WTC11 (cell line): ENCODE results near the gene DCXR. TPM values are rescaled to one million over a fixed set of nuclear protein-coding genes. Genes with fewer than 3 reads are reported as not detected.
A peak's percentile ranks its signal among the peaks of the same experiment; 100 is the strongest.

ENCODE experiments used
- AR ChIP-seq: fragments of 250-450 bp; sonication (Bioruptor Pico); IDR thresholded peaks from 2 replicates; pipeline ENCODE4 v1.9.0; 2021; ENCODE audit warnings: mild to moderate bottlenecking
- E2F4 ChIP-seq: sonication (generic); formaldehyde crosslinking; IDR thresholded peaks from 2 replicates; pipeline ENCODE4 v1.8.1; 2022; ENCODE audit warnings: low read depth, mild to moderate bottlenecking, moderate library complexity, missing genetic modification reagents, borderline replicate concordance
- FOXJ3 ChIP-seq: sonication (generic); formaldehyde crosslinking; IDR thresholded peaks from 2 replicates; pipeline ENCODE4 v1.9.0; 2021; ENCODE audit warnings: missing genetic modification reagents, mild to moderate bottlenecking, borderline replicate concordance
- FOXP1 ChIP-seq: sonication (generic); formaldehyde crosslinking; IDR thresholded peaks from 2 replicates; pipeline ENCODE4 v1.8.0; 2022; ENCODE audit warnings: missing genetic modification reagents, mild to moderate bottlenecking, moderate library complexity, borderline replicate concordance
- JAZF1 ChIP-seq: fragments of 250-450 bp; sonication (Bioruptor Pico); IDR thresholded peaks from 2 replicates; pipeline ENCODE4 v1.9.0; 2021; ENCODE audit warnings: moderate library complexity, mild to moderate bottlenecking, inconsistent platforms
- MYBL2 ChIP-seq: sonication (generic); formaldehyde crosslinking; IDR thresholded peaks from 2 replicates; pipeline ENCODE4 v1.8.1; 2023; ENCODE audit warnings: mild to moderate bottlenecking, moderate library complexity, missing genetic modification reagents
- NR3C1 ChIP-seq: sonication (generic); formaldehyde crosslinking; conservative IDR thresholded peaks from 2 replicates; pipeline ENCODE4 v1.8.1; 2023; ENCODE audit warnings: low read depth, mild to moderate bottlenecking, missing genetic modification reagents
- SMAD4 ChIP-seq: sonication (generic); formaldehyde crosslinking; IDR thresholded peaks from 2 replicates; pipeline ENCODE4 v1.8.0; 2022; ENCODE audit warnings: mild to moderate bottlenecking, missing genetic modification reagents
- SOX15 ChIP-seq: fragments of 250-450 bp; sonication (Bioruptor Pico); IDR thresholded peaks from 2 replicates; pipeline ENCODE4 v1.9.0; 2021; ENCODE audit warnings: mild to moderate bottlenecking
- STAT6 ChIP-seq: sonication (generic); formaldehyde crosslinking; conservative IDR thresholded peaks from 2 replicates; pipeline ENCODE4 v1.8.1; 2023; ENCODE audit warnings: mild to moderate bottlenecking, low read depth, missing genetic modification reagents, moderate library complexity
- TP53 ChIP-seq: sonication (generic); formaldehyde crosslinking; IDR thresholded peaks from 2 replicates; pipeline ENCODE4 v1.8.1; 2023; ENCODE audit warnings: mild to moderate bottlenecking, missing genetic modification reagents
- ZNF121 ChIP-seq: sonication (generic); formaldehyde crosslinking; IDR thresholded peaks from 2 replicates; pipeline ENCODE4 v1.8.0; 2023; ENCODE audit warnings: missing genetic modification reagents
- ZNF138 ChIP-seq: sonication (generic); formaldehyde crosslinking; conservative IDR thresholded peaks from 2 replicates; pipeline ENCODE4 v1.8.1; 2022; ENCODE audit warnings: mild to moderate bottlenecking, moderate library complexity, missing genetic modification reagents
- ZNF671 ChIP-seq: fragments of 250-450 bp; sonication (Bioruptor Pico); IDR thresholded peaks from 2 replicates; pipeline ENCODE4 v1.8.0; 2021; ENCODE audit warnings: mild to moderate bottlenecking
- ZSCAN18 ChIP-seq: fragments of 250-450 bp; sonication (Bioruptor Pico); IDR thresholded peaks from 2 replicates; pipeline ENCODE4 v2.1.2; 2022; ENCODE audit warnings: mild to moderate bottlenecking, moderate library complexity
- total RNA-seq: library from RNA; stranded (reverse); gene quantifications from 3 replicates; pipeline ENCODE4 v1.2.3, GENCODE V29; 2021
- TF ChIP-seq, protein P1 (sequence below): sonication (generic); formaldehyde crosslinking; IDR thresholded peaks from 2 replicates; pipeline ENCODE4 v1.8.1; 2023; ENCODE audit warnings: mild to moderate bottlenecking, missing genetic modification reagents
- TF ChIP-seq, protein P2 (sequence below): sonication (generic); formaldehyde crosslinking; IDR thresholded peaks from 2 replicates; pipeline ENCODE4 v1.8.1; 2023; ENCODE audit warnings: mild to moderate bottlenecking, missing genetic modification reagents, moderate library complexity
- TF ChIP-seq, protein P3 (sequence below): sonication (generic); formaldehyde crosslinking; IDR thresholded peaks from 2 replicates; pipeline ENCODE4 v1.8.1; 2022; ENCODE audit warnings: missing genetic modification reagents, borderline replicate concordance
- TF ChIP-seq, protein P4 (sequence below): sonication (generic); formaldehyde crosslinking; IDR thresholded peaks from 2 replicates; pipeline ENCODE4 v1.8.1; 2023; ENCODE audit warnings: mild to moderate bottlenecking, missing genetic modification reagents, borderline replicate concordance

DCXR gene
- total RNA-seq, 1 experiment from 2014 or later = 130 TPM

DNA sequence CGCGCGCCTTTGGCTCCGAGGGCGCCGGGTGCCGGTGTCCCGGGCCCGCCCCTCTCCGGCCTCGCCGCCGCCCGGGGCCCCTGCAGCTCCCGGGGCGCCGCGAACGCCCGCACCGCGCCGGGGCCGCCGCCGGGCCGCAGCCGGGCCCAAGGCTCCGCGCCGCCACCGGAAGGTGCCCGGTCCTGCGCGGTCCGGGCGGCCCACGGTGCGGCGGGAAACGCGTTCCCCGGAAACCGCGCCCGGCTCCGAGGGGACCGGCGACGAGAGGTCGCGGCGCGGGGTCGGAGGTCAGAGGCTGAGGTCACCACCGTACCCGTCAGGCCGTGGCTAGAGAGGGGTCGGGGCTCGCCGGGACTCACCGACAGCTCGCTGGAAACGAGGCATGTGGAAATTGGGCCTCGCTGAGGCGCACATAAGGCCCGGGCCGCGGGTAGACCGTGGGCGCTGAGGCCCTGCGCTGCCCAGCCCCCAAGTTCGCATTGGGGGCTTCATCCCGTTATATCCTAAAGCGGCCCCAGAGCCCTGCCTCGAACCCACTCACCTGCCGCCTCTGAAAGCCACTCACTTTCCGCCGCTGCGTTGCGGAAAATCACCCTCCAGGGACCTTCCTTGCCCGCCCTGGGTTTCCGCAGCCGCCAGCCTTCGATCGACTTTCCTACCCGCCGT lies 28.3 kb upstream of the DCXR start, which contains the start of gene DUS1L (continued):
- 0 out of 2 replicates have a peak, but pooled peaks have one; percentile 43 for TF ChIP-seq E2F4 (CRISPR knock-in tag)
- TF ChIP-seq, protein P1, sequence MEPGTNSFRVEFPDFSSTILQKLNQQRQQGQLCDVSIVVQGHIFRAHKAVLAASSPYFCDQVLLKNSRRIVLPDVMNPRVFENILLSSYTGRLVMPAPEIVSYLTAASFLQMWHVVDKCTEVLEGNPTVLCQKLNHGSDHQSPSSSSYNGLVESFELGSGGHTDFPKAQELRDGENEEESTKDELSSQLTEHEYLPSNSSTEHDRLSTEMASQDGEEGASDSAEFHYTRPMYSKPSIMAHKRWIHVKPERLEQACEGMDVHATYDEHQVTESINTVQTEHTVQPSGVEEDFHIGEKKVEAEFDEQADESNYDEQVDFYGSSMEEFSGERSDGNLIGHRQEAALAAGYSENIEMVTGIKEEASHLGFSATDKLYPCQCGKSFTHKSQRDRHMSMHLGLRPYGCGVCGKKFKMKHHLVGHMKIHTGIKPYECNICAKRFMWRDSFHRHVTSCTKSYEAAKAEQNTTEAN (CRISPR knock-in tag) = peak; percentile 60; the same call in 1 of the 2 replicates
- TF ChIP-seq STAT6 (CRISPR knock-in tag) = no peak
- TF ChIP-seq, protein P2, sequence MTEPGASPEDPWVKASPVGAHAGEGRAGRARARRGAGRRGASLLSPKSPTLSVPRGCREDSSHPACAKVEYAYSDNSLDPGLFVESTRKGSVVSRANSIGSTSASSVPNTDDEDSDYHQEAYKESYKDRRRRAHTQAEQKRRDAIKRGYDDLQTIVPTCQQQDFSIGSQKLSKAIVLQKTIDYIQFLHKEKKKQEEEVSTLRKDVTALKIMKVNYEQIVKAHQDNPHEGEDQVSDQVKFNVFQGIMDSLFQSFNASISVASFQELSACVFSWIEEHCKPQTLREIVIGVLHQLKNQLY = no peak
- peak; percentile 60; the same call in 1 of the 2 replicates for TF ChIP-seq MYBL2 (CRISPR knock-in tag)
- TF ChIP-seq FOXJ3 (CRISPR knock-in tag) = no peak
- TF ChIP-seq TP53 (CRISPR knock-in tag) = peak; percentile 68; the same call in 1 of the 2 replicates
- no peak for TF ChIP-seq SOX15
- TF ChIP-seq, protein P3, sequence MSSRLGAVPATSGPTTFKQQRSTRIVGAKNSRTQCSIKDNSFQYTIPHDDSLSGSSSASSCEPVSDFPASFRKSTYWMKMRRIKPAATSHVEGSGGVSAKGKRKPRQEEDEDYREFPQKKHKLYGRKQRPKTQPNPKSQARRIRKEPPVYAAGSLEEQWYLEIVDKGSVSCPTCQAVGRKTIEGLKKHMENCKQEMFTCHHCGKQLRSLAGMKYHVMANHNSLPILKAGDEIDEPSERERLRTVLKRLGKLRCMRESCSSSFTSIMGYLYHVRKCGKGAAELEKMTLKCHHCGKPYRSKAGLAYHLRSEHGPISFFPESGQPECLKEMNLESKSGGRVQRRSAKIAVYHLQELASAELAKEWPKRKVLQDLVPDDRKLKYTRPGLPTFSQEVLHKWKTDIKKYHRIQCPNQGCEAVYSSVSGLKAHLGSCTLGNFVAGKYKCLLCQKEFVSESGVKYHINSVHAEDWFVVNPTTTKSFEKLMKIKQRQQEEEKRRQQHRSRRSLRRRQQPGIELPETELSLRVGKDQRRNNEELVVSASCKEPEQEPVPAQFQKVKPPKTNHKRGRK = no peak
- TF ChIP-seq ZNF121 = peak; percentile 20; the same call in 1 of the 2 replicates
- no peak for TF ChIP-seq ZSCAN18
- TF ChIP-seq ZNF671 (CRISPR knock-in tag) = no peak
- TF ChIP-seq, protein P4, sequence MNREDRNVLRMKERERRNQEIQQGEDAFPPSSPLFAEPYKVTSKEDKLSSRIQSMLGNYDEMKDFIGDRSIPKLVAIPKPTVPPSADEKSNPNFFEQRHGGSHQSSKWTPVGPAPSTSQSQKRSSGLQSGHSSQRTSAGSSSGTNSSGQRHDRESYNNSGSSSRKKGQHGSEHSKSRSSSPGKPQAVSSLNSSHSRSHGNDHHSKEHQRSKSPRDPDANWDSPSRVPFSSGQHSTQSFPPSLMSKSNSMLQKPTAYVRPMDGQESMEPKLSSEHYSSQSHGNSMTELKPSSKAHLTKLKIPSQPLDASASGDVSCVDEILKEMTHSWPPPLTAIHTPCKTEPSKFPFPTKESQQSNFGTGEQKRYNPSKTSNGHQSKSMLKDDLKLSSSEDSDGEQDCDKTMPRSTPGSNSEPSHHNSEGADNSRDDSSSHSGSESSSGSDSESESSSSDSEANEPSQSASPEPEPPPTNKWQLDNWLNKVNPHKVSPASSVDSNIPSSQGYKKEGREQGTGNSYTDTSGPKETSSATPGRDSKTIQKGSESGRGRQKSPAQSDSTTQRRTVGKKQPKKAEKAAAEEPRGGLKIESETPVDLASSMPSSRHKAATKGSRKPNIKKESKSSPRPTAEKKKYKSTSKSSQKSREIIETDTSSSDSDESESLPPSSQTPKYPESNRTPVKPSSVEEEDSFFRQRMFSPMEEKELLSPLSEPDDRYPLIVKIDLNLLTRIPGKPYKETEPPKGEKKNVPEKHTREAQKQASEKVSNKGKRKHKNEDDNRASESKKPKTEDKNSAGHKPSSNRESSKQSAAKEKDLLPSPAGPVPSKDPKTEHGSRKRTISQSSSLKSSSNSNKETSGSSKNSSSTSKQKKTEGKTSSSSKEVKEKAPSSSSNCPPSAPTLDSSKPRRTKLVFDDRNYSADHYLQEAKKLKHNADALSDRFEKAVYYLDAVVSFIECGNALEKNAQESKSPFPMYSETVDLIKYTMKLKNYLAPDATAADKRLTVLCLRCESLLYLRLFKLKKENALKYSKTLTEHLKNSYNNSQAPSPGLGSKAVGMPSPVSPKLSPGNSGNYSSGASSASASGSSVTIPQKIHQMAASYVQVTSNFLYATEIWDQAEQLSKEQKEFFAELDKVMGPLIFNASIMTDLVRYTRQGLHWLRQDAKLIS (CRISPR knock-in tag) = no peak
- TF ChIP-seq JAZF1 (CRISPR knock-in tag) = no peak
- TF ChIP-seq SMAD4 (CRISPR knock-in tag) = no peak
- TF ChIP-seq ZNF138 (CRISPR knock-in tag) = no peak
- TF ChIP-seq FOXP1 (CRISPR knock-in tag) = peak; percentile 87; the same call in 1 of the 2 replicates
- TF ChIP-seq AR (CRISPR knock-in tag) = no peak
- no peak for TF ChIP-seq NR3C1
